ENCODE measurements around the gene IL11RA. TPM values are rescaled to one million over a fixed set of nuclear protein-coding genes. Genes with fewer than 3 reads are reported as not detected.

The IL11RA gene
- total RNA-seq, 2 experiments from 2014 or later, result 16.7 to 20.1 TPM

GRCh38 chr9:34607331-34607730 lies 44.7 kb upstream of the IL11RA start:
- CTCF ChIA-PET (ENCODE audit: unreplicated experiment), result no interaction called here
- intact Hi-C loops (cut with micrococcal nuclease; ENCODE audit: unreplicated experiment), result no loop called here

GRCh38 chr9:34610434-34611206 lies 41.4 kb upstream of the IL11RA start:
- Histone ChIP-seq H3K27ac (ENCODE audit: low read depth, low read length, poor library complexity, severe bottlenecking) (no peak overlapping the region), H2AFZ (ENCODE audit: low read length) (no peak overlapping the region), H3K79me2 (ENCODE audit: insufficient read depth, low read depth, low read length) (peaks cover 11% of the 10 kb centered on the region; the same call in 1 of the 2 replicates), H3K36me3 (ENCODE audit: insufficient read depth, low read length) (peaks cover 10% of the 10 kb centered on the region; the same call in 1 of the 2 replicates), H3K4me1 (ENCODE audit: insufficient read depth, low read length, poor library complexity, severe bottlenecking) (peaks cover 21% of the 10 kb centered on the region), H4K20me1 (ENCODE audit: insufficient read depth, low read length) (no peaks in the 10 kb centered on the region), H3K4me3 (ENCODE audit: low read depth, low read length, poor library complexity, severe bottlenecking) (peak overlapping the region; percentile 91), H3K4me2 (ENCODE audit: low read length) (peak overlapping the region; percentile 99), H3K9me2 (ENCODE audit: insufficient read depth, low read length) (no peaks in the 10 kb centered on the region), H3K9me3 (ENCODE audit: low read length) (no peaks in the 10 kb centered on the region)
- BruUV-seq (replicated peaks), result TSS peak; percentile 60
- ChIA-PET POLR2A (interaction anchor here (0.7 to 2.2 kb wide), 4 partner anchors 24 to 232 kb away, joined by 3 to 12 read pairs (median 7); partner anchors contain the start of gene SIGMAR1), CTCF (ENCODE audit: unreplicated experiment) (interaction anchor here (1.3 to 1.7 kb wide), 2 partner anchors 19 to 23 kb away, joined by 3 to 6 read pairs; no protein-coding TSS in a partner anchor)
- intact Hi-C loops (cut with micrococcal nuclease; ENCODE audit: unreplicated experiment), result no loop called here
- DNase-seq (ENCODE audit: low spot score), result no peak
- TF ChIP-seq CTCF (conservative IDR thresholded peaks at IDR 0.05; ENCODE audit: low read length) (no peak), EZH2phosphoT487 (IDR thresholded peaks at IDR 0.05; ENCODE audit: borderline replicate concordance, low read depth, low read length) (no peak)

More at GRCh38 chr9:34607331-34607730, 44.7 kb upstream of the IL11RA start:
- no peak overlapping the region for H3K4me2 ChIP-seq (ENCODE audit: low read length)
- H3K9me3 ChIP-seq (ENCODE audit: low read length), result no peaks in the 10 kb centered on the region
- peaks cover 13% of the 10 kb centered on the region for H3K4me1 ChIP-seq (ENCODE audit: insufficient read depth, low read length, poor library complexity, severe bottlenecking)
- no peak overlapping the region for H3K4me3 ChIP-seq (ENCODE audit: low read depth, low read length, poor library complexity, severe bottlenecking)
- H2AFZ ChIP-seq (ENCODE audit: low read length), result no peak overlapping the region
- no peaks in the 10 kb centered on the region for H3K9me2 ChIP-seq (ENCODE audit: insufficient read depth, low read length)
- BruUV-seq (replicated peaks), result no TSS peak
- peaks cover 10% of the 10 kb centered on the region; the same call in 1 of the 2 replicates for H3K36me3 ChIP-seq (ENCODE audit: insufficient read depth, low read length)
- H4K20me1 ChIP-seq (ENCODE audit: insufficient read depth, low read length), result no peaks in the 10 kb centered on the region
- no peak for DNase-seq (ENCODE audit: low spot score)
- H3K27ac ChIP-seq (ENCODE audit: low read depth, low read length, poor library complexity, severe bottlenecking), result no peak overlapping the region
- H3K79me2 ChIP-seq (ENCODE audit: insufficient read depth, low read depth, low read length), result peaks cover 11% of the 10 kb centered on the region; the same call in 1 of the 2 replicates
- TF ChIP-seq EZH2phosphoT487 (IDR thresholded peaks at IDR 0.05; ENCODE audit: borderline replicate concordance, low read depth, low read length) (no peak), CTCF (conservative IDR thresholded peaks at IDR 0.05; ENCODE audit: low read length) (no peak)
- POLR2A ChIA-PET, result no interaction called here

Data from OCI-LY7 (cell line).